OCI-LY7 (cell line): ENCODE results near the gene AGGF1. TPM values are rescaled to one million over a fixed set of nuclear protein-coding genes. Genes with fewer than 3 reads are reported as not detected.
"Not testable (repeated sequence)": the region's sequence is repeated elsewhere in the genome, so short reads cannot be mapped to it uniquely, and the experiment has no call there.

Experiments used
- BruUV-seq: library from RNA; stranded (reverse); fragments of 400-500 nt; replicated peaks from 2 replicates; lab custom pipeline; 2021; lab: Mats Ljungman, UMichigan
- CTCF ChIA-PET: fragments of 300-600 bp; sonication (Branson Sonifier 250); formaldehyde crosslinking; loops from one replicate; lab custom pipeline; 2022; ENCODE audit warnings: antibody characterized with exemption; ENCODE audit not compliant: unreplicated experiment; lab: Charles Lee
- POLR2A ChIA-PET: fragments of 300-600 bp; sonication (Branson Sonifier 250); formaldehyde crosslinking; loops from one replicate; lab custom pipeline; 2022; ENCODE audit warnings: antibody characterized with exemption; lab: Charles Lee
- DNase-seq: peaks from one replicate; pipeline ENCODE4 v3.0.0-alpha.2; 2015; ENCODE audit warnings: low spot score
- H2AFZ ChIP-seq: fragments of 200-600 bp; sonication (generic), shearing (Covaris generic); 2 replicates; pipeline ENCODE4 v1.6.1; 2014; ENCODE audit warnings: mild to moderate bottlenecking, antibody characterized with exemption, low read length, moderate library complexity
- H3K27ac ChIP-seq: fragments of 200-600 bp; sonication (generic); 2 replicates; pipeline ENCODE4 v1.5.1; 2014; ENCODE audit warnings: mixed run types, low read depth, mild to moderate bottlenecking, moderate library complexity, low read length, inconsistent platforms; ENCODE audit not compliant: poor library complexity, severe bottlenecking
- H3K36me3 ChIP-seq: fragments of 200-600 bp; sonication (generic); 2 replicates; pipeline ENCODE4 v1.6.1; 2014; ENCODE audit warnings: mild to moderate bottlenecking, antibody characterized with exemption, low read length, moderate library complexity, mixed read lengths; ENCODE audit not compliant: insufficient read depth
- H3K4me1 ChIP-seq: fragments of 200-600 bp; sonication (generic); 2 replicates; pipeline ENCODE4 v1.5.1; 2014; ENCODE audit warnings: mild to moderate bottlenecking, low read length; ENCODE audit not compliant: insufficient read depth, poor library complexity, severe bottlenecking
- H3K4me2 ChIP-seq: fragments of 200-600 bp; sonication (generic); 2 replicates; pipeline ENCODE4 v1.6.1; 2014; ENCODE audit warnings: mild to moderate bottlenecking, low read length
- H3K4me3 ChIP-seq: fragments of 200-600 bp; sonication (generic); 2 replicates; pipeline ENCODE4 v1.5.1; 2014; ENCODE audit warnings: mild to moderate bottlenecking, low read depth, low read length; ENCODE audit not compliant: poor library complexity, severe bottlenecking
- H3K79me2 ChIP-seq: fragments of 200-600 bp; sonication (generic); 2 replicates; pipeline ENCODE4 v1.6.1; 2016; ENCODE audit warnings: low read depth, mild to moderate bottlenecking, low read length, moderate library complexity, mixed read lengths; ENCODE audit not compliant: insufficient read depth
- H3K9me2 ChIP-seq: fragments of 200-600 bp; sonication (generic); 2 replicates; pipeline ENCODE4 v1.6.1; 2016; ENCODE audit warnings: mild to moderate bottlenecking, low read length, mixed read lengths; ENCODE audit not compliant: insufficient read depth
- H3K9me3 ChIP-seq: fragments of 200-600 bp; sonication (generic); 2 replicates; pipeline ENCODE4 v1.6.1; 2014; ENCODE audit warnings: mild to moderate bottlenecking, mixed run types, low read length, mixed read lengths
- H4K20me1 ChIP-seq: fragments of 200-600 bp; sonication (generic); 2 replicates; pipeline ENCODE4 v1.6.1; 2014; ENCODE audit warnings: mild to moderate bottlenecking, antibody characterized with exemption, low read length, moderate library complexity, mixed read lengths; ENCODE audit not compliant: insufficient read depth
- EZH2phosphoT487 ChIP-seq: fragments of 200-600 bp; sonication (generic); IDR thresholded peaks from 2 replicates; pipeline ENCODE4 v1.6.1; 2018; ENCODE audit warnings: low read depth, borderline replicate concordance, mild to moderate bottlenecking, mixed run types, antibody characterized with exemption, low read length, moderate library complexity, mixed read lengths
- intact Hi-C: fragments of 100-400 bp; cut with micrococcal nuclease; formaldehyde crosslinking; loops from one replicate; pipeline ENCODE4 v1.10.0; 2022; ENCODE audit not compliant: unreplicated experiment
- small RNA-seq: library from RNA; depleted of rRNA; stranded (forward); fragments of <200 nt; gene quantifications from one replicate; pipeline ENCODE3, GENCODE V24; 2014
- total RNA-seq, 2 experiments: library from RNA; depleted of rRNA in 1 of 2; stranded (reverse); fragments of >200 nt in 1 of 2; shearing (Covaris generic) in 1 of 2; gene quantifications; 2 replicates each; pipeline ENCODE4 v1.2.3, GENCODE V29; 2014 to 2022
- TF ChIP-seq, protein P1 (sequence below): fragments of 200-600 bp; sonication (generic); conservative IDR thresholded peaks from 2 replicates; pipeline ENCODE4 v1.5.1; 2014; ENCODE audit warnings: mild to moderate bottlenecking, antibody characterized with exemption, low read length, moderate library complexity, mixed read lengths

Gene AGGF1
- total RNA-seq, 2 experiments from 2014 or later = 18.5 to 33.6 TPM

DNA sequence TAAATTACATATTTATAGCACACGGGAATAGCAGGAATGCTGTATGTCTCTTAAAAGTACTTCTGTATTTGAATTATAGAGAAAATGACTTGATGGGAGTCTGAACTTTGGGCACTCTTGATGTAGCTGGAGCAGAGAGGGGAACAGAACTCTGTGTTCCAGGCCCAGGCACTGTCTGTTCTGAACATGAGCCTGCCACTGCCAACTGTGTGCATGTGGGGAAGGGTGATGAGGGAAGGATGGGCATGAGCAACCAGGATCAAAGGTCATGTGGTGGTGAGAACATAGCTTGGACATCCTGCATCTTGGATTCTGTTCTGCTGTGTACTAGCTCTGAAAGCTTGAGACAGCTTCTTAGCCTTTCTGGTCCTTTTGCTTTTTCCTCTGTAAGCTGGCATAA, 73.3 kb downstream of the AGGF1 start:
- POLR2A ChIA-PET = no interaction called here
- Histone ChIP-seq H3K27ac (no peak overlapping the region), H3K9me3 (no peaks in the 10 kb centered on the region), H4K20me1 (no peaks in the 10 kb centered on the region), H3K36me3 (no peaks in the 10 kb centered on the region), H3K4me1 (no peaks in the 10 kb centered on the region), H3K4me2 (no peak overlapping the region), H3K4me3 (no peak overlapping the region), H2AFZ (no peak overlapping the region), H3K79me2 (no peaks in the 10 kb centered on the region), H3K9me2 (no peaks in the 10 kb centered on the region)
- CTCF ChIA-PET = no interaction called here
- no peak for DNase-seq
- no peak for TF ChIP-seq EZH2phosphoT487
- TF ChIP-seq, protein P1, sequence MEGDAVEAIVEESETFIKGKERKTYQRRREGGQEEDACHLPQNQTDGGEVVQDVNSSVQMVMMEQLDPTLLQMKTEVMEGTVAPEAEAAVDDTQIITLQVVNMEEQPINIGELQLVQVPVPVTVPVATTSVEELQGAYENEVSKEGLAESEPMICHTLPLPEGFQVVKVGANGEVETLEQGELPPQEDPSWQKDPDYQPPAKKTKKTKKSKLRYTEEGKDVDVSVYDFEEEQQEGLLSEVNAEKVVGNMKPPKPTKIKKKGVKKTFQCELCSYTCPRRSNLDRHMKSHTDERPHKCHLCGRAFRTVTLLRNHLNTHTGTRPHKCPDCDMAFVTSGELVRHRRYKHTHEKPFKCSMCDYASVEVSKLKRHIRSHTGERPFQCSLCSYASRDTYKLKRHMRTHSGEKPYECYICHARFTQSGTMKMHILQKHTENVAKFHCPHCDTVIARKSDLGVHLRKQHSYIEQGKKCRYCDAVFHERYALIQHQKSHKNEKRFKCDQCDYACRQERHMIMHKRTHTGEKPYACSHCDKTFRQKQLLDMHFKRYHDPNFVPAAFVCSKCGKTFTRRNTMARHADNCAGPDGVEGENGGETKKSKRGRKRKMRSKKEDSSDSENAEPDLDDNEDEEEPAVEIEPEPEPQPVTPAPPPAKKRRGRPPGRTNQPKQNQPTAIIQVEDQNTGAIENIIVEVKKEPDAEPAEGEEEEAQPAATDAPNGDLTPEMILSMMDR = no peak
- intact Hi-C loops = no loop called here
- no TSS peak for BruUV-seq

DNA sequence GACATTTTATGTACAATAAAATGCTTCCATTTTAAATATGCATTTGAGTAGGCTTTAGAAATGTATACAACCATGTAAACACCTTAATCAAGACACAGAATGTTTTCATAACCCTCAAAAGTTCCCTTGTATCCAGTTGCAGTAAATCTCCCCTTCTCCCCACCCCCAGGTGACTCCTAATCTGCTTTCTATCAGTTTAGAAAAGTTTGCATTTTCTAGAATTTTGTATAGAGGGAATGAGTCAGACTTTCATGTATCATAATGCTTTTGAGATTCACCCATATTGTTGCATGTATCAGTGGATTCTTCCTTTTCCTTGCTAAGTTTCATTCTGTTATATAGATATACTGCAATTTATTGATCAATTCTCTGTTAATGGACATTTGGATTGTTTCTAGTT, 74.6 kb downstream of the AGGF1 start:
- Histone ChIP-seq H3K9me2 (no peaks in the 10 kb centered on the region), H3K27ac (no peak overlapping the region), H3K4me1 (no peaks in the 10 kb centered on the region), H3K79me2 (no peaks in the 10 kb centered on the region), H3K9me3 (no peaks in the 10 kb centered on the region), H3K36me3 (no peaks in the 10 kb centered on the region), H2AFZ (no peak overlapping the region), H3K4me3 (no peak overlapping the region), H3K4me2 (no peak overlapping the region), H4K20me1 (no peaks in the 10 kb centered on the region)
- DNase-seq = no peak
- no TSS peak for BruUV-seq
- ChIA-PET CTCF (no interaction called here), POLR2A (no interaction called here)
- intact Hi-C loops = no loop called here
- TF ChIP-seq, protein P1 = no peak
- TF ChIP-seq EZH2phosphoT487 = no peak

DNA sequence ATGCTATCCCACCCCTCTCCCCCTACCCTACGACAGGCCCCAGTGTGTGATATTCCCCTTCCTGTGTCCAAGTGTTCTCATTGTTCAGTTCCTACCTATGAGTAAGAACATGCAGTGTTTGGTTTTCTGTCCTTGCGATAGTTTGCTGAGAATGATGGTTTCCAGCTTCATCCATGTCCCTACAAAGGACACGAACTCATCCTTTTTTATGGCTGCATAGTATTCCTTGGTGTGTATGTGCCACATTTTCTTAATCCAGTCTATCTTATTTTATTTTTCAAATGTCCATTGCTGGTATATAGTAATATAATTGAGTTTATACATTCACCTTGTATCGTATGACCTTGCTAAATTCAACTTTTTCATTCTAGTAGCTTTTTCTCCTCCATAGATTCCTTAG, 76.8 kb downstream of the AGGF1 start:
- H3K79me2 ChIP-seq, intact Hi-C loops, H3K9me2 ChIP-seq, H3K4me2 ChIP-seq, H4K20me1 ChIP-seq, H3K27ac ChIP-seq, H3K9me3 ChIP-seq, BruUV-seq, DNase-seq, CTCF ChIA-PET, H3K4me1 ChIP-seq, H2AFZ ChIP-seq, H3K36me3 ChIP-seq, H3K4me3 ChIP-seq: not testable (repeated sequence)
- POLR2A ChIA-PET = interaction anchor here (0.8 kb wide), 1 partner anchor 23 kb away, joined by 3 read pairs; no protein-coding TSS in a partner anchor

Small RNAs within 50 kb of the gene (small RNA-seq; reads per million reads assigned to genes)
- 82.2 reads per million, percentile 99 among the genes with 10 or more reads in this experiment for gene SNORA47

Other genes starting within 250 kb of the AGGF1 start
- not detected in 2 replicates for gene F2RL1, start 211.4 kb upstream of the AGGF1 start, total RNA-seq (2014; rRNA removed; shearing (Covaris generic))
- not detected in 2 replicates for gene F2RL1, start 211.4 kb upstream of the AGGF1 start, total RNA-seq (2022)
- gene S100Z, start 180.4 kb upstream of the AGGF1 start, total RNA-seq (2014; rRNA removed; shearing (Covaris generic)) = 42.2 and 51.1 TPM in 2 replicates
- gene S100Z, start 180.4 kb upstream of the AGGF1 start, total RNA-seq (2022) = 66.6 and 76.6 TPM in 2 replicates
- gene CRHBP, start 77.4 kb upstream of the AGGF1 start, total RNA-seq (2014; rRNA removed; shearing (Covaris generic)) = 38.5 and 40.3 TPM in 2 replicates
- 41.6 and 46.9 TPM in 2 replicates for gene CRHBP, start 77.4 kb upstream of the AGGF1 start, total RNA-seq (2022)
- gene ZBED3, start 56.9 kb downstream of the AGGF1 start, total RNA-seq (2014; rRNA removed; shearing (Covaris generic)) = 1.2 and 3.6 TPM in 2 replicates
- gene ZBED3, start 56.9 kb downstream of the AGGF1 start, total RNA-seq (2022) = 12.6 and 13.2 TPM in 2 replicates
- gene PDE8B, start 180.3 kb downstream of the AGGF1 start, total RNA-seq (2014; rRNA removed; shearing (Covaris generic)) = 0.22 TPM in 1 of 2 replicates, not detected in the other
- gene PDE8B, start 180.3 kb downstream of the AGGF1 start, total RNA-seq (2022) = 0.21 and 0.50 TPM in 2 replicates